ENCODE measurements around the gene ZNF536. TPM values are rescaled to one million over a fixed set of nuclear protein-coding genes. Genes with fewer than 3 reads are reported as not detected.

Gene ZNF536
- total and polyA plus RNA-seq, 2 donors (not counting 1 experiment from before 2014, with no cell fraction given), result not detected

DNA sequence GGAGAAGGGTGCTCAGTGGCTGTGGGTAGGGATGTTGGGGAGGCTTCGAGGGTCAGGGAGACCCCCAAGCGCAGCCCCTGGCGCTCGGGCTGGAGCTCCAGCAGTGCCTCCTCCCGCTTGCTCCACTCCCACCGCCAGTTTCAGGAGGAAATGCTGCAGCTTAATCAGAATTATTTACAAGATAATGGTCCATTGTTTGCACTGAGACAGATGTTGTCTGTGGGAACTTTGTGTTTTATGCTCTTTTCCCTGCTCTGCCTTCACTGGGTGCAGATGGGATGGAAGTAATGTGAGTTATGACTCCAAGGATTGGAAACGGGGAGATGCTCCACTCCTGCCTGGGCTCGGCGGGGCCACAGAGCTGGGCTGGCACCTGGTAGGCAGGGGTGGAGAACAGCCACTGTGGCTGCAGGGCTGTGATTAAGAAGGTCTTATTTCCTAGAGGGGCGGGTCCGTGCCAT is 192.4 kb downstream of the ZNF536 start:
- Histone ChIP-seq H3K9me3 (ENCODE audit: control extremely low read depth in 1 of 3, control insufficient read depth in 2 of 3, insufficient read depth in 1 of 3, low read length in 2 of 3) (peaks cover 0 to 26% (median 0%) of the 10 kb centered on the region in 3 donors), H3K4me2 (replicated peaks; ENCODE audit: low read depth, low read length, poor library complexity, severe bottlenecking) (no peak overlapping the region), H3K9ac (ENCODE audit: low read length) (no peak overlapping the region), H2AFZ (ENCODE audit: insufficient read depth, low read depth, low read length, poor library complexity, severe bottlenecking) (no peak overlapping the region), H3K4me1 (ENCODE audit: control insufficient read depth in 2 of 2, insufficient read depth in 2 of 2, low read length in 2 of 2) (no peaks in the 10 kb centered on the region), H3K4me3 (ENCODE audit: control extremely low read depth in 1 of 5, extremely low read depth in 1 of 5, insufficient read depth in 1 of 5, low read depth in 2 of 5, low read length in 4 of 5) (no peak overlapping the region), H3K27ac (ENCODE audit: low read length in 2 of 2) (no peak overlapping the region), H3K27me3 (replicated peaks in 1 of 4; ENCODE audit: control extremely low read depth in 1 of 4, control insufficient read depth in 3 of 4, insufficient read depth in 4 of 4, low read length in 3 of 4) (no peaks in the 10 kb centered on the region), H3K79me2 (ENCODE audit: control insufficient read depth, insufficient read depth, low read length) (no peaks in the 10 kb centered on the region), H4K20me1 (ENCODE audit: control insufficient read depth, insufficient read depth, low read length, poor library complexity, severe bottlenecking) (no peaks in the 10 kb centered on the region), H3K36me3 (replicated peaks in 1 of 2; ENCODE audit: control extremely low read depth in 1 of 2, control insufficient read depth in 1 of 2, extremely low read depth in 1 of 2, insufficient read depth in 2 of 2, low read length in 1 of 2) (no peaks in the 10 kb centered on the region)
- intact Hi-C loops (cut with micrococcal nuclease), result no loop called here
- Mint-ChIP-seq H3K4me3 (no peak overlapping the region), H3K9me3 (ENCODE audit: insufficient read depth) (no peaks in the 10 kb centered on the region), H3K27me3 (no peaks in the 10 kb centered on the region), H3K27ac (no peak overlapping the region), H3K4me1 (no peaks in the 10 kb centered on the region)
- TF ChIP-seq, protein P1, sequence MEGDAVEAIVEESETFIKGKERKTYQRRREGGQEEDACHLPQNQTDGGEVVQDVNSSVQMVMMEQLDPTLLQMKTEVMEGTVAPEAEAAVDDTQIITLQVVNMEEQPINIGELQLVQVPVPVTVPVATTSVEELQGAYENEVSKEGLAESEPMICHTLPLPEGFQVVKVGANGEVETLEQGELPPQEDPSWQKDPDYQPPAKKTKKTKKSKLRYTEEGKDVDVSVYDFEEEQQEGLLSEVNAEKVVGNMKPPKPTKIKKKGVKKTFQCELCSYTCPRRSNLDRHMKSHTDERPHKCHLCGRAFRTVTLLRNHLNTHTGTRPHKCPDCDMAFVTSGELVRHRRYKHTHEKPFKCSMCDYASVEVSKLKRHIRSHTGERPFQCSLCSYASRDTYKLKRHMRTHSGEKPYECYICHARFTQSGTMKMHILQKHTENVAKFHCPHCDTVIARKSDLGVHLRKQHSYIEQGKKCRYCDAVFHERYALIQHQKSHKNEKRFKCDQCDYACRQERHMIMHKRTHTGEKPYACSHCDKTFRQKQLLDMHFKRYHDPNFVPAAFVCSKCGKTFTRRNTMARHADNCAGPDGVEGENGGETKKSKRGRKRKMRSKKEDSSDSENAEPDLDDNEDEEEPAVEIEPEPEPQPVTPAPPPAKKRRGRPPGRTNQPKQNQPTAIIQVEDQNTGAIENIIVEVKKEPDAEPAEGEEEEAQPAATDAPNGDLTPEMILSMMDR (IDR thresholded peaks at IDR 0.05), result no peak
- no peak for TF ChIP-seq EZH2 (IDR thresholded peaks at IDR 0.05; ENCODE audit: borderline replicate concordance, insufficient read depth, low read depth, low read length, poor library complexity, severe bottlenecking)
- POLR2A ChIA-PET, result no interaction called here
- WGBS (ENCODE audit: insufficient coverage), result 76% methylated on average over 6 of the region's 11 CpGs
- ATAC-seq (ENCODE audit: low read depth), result no peak
- DNase-seq, result no peak
- CTCF ChIA-PET, result no interaction called here

DNA sequence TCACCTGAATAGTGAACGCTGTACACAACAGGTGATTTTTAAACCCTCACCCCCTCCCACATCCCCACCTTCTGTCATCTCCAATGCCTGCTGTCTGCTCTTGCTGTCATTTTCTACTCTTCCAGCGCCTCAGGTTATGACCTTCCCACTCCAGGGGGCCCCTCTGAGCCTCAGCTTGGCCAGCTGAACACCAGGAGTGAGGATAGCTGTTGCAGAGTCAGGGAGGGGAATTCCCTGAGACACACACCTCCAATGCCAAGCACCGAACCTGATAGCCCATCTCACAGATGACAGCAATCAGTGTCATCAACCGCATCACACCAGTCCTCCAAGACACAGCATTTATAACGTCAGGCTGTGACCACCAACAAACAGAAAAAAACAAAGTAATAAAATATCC is 193.5 kb downstream of the ZNF536 start:
- Mint-ChIP-seq H3K27ac (no peak overlapping the region), H3K4me3 (no peak overlapping the region), H3K9me3 (ENCODE audit: insufficient read depth) (no peaks in the 10 kb centered on the region), H3K4me1 (no peaks in the 10 kb centered on the region), H3K27me3 (no peaks in the 10 kb centered on the region)
- POLR2A ChIA-PET, result no interaction called here
- no peaks in the 10 kb centered on the region for H3K36me3 ChIP-seq (replicated peaks in 1 of 2; ENCODE audit: control extremely low read depth in 1 of 2, control insufficient read depth in 1 of 2, extremely low read depth in 1 of 2, insufficient read depth in 2 of 2, low read length in 1 of 2)
- H4K20me1 ChIP-seq (ENCODE audit: control insufficient read depth, insufficient read depth, low read length, poor library complexity, severe bottlenecking), result no peaks in the 10 kb centered on the region
- intact Hi-C loops (cut with micrococcal nuclease), result no loop called here
- 77% methylated on average over 3 of the region's 5 CpGs for whole genome bisulfite sequencing (ENCODE audit: insufficient coverage)
- no peaks in the 10 kb centered on the region for H3K27me3 ChIP-seq (replicated peaks in 1 of 4; ENCODE audit: control extremely low read depth in 1 of 4, control insufficient read depth in 3 of 4, insufficient read depth in 4 of 4, low read length in 3 of 4)
- H3K9ac ChIP-seq (ENCODE audit: low read length), result no peak overlapping the region
- TF ChIP-seq, protein P1 (IDR thresholded peaks at IDR 0.05), result no peak
- no peak for TF ChIP-seq EZH2 (IDR thresholded peaks at IDR 0.05; ENCODE audit: borderline replicate concordance, insufficient read depth, low read depth, low read length, poor library complexity, severe bottlenecking)
- H2AFZ ChIP-seq (ENCODE audit: insufficient read depth, low read depth, low read length, poor library complexity, severe bottlenecking), result no peak overlapping the region
- CTCF ChIA-PET, result no interaction called here
- H3K4me3 ChIP-seq (ENCODE audit: control extremely low read depth in 1 of 5, extremely low read depth in 1 of 5, insufficient read depth in 1 of 5, low read depth in 2 of 5, low read length in 4 of 5), result no peak overlapping the region
- peaks cover 0 to 32% (median 0%) of the 10 kb centered on the region in 3 donors for H3K9me3 ChIP-seq (ENCODE audit: control extremely low read depth in 1 of 3, control insufficient read depth in 2 of 3, insufficient read depth in 1 of 3, low read length in 2 of 3)
- no peaks in the 10 kb centered on the region for H3K79me2 ChIP-seq (ENCODE audit: control insufficient read depth, insufficient read depth, low read length)
- H3K27ac ChIP-seq (ENCODE audit: low read length in 2 of 2), result no peak overlapping the region
- no peak overlapping the region for H3K4me2 ChIP-seq (replicated peaks; ENCODE audit: low read depth, low read length, poor library complexity, severe bottlenecking)
- no peaks in the 10 kb centered on the region for H3K4me1 ChIP-seq (ENCODE audit: control insufficient read depth in 2 of 2, insufficient read depth in 2 of 2, low read length in 2 of 2)
- ATAC-seq (ENCODE audit: low read depth) (no peak), DNase-seq (no peak)

Data from B cell (primary cell).